Activated CD4-positive, alpha-beta T cell treated with anti-CD3 and anti-CD28 coated beads for 4 hours (primary cell): ENCODE results near the gene MTSS2.

ENCODE experiments used
- DNase-seq, 2 donors: peaks; one replicate each; pipeline ENCODE4 v3.0.0-alpha.2; 2020

Gene MTSS2

GRCh38 chr16:70714581-70715054, 28.8 kb upstream of the MTSS2 start:
- no peak for DNase-seq

- no peak for DNase-seq
These were observed 28.0 kb upstream of the MTSS2 start for GRCh38 chr16:70713824-70714223.

- no peak for DNase-seq
These were observed 27.5 kb upstream of the MTSS2 start for GRCh38 chr16:70713342-70713741.

- no peak for DNase-seq
These were observed 27.1 kb upstream of the MTSS2 start for GRCh38 chr16:70712942-70713341.

- DNase-seq, result no peak
These were observed 26.5 kb upstream of the MTSS2 start for GRCh38 chr16:70712359-70712758.

- no peak for DNase-seq
These were observed 25.6 kb upstream of the MTSS2 start for GRCh38 chr16:70711211-70712031.

- no peak for DNase-seq
These were observed 24.8 kb upstream of the MTSS2 start for GRCh38 chr16:70710422-70711210.

GRCh38 chr16:70709942-70710341, 24.1 kb upstream of the MTSS2 start:
- DNase-seq, result no peak

GRCh38 chr16:70709457-70709856, 23.6 kb upstream of the MTSS2 start:
- no peak for DNase-seq

GRCh38 chr16:70708366-70709246, 22.8 kb upstream of the MTSS2 start:
- no peak for DNase-seq

GRCh38 chr16:70706948-70707465, 21.2 kb upstream of the MTSS2 start:
- DNase-seq, result no peak

- no peak for DNase-seq
These were observed 19.2 kb upstream of the MTSS2 start for GRCh38 chr16:70705056-70705455.

GRCh38 chr16:70704586-70704985, 18.7 kb upstream of the MTSS2 start:
- DNase-seq, result no peak

GRCh38 chr16:70703835-70704381, 18.1 kb upstream of the MTSS2 start:
- no peak for DNase-seq

- DNase-seq, result no peak
These were observed 17.4 kb upstream of the MTSS2 start for GRCh38 chr16:70703041-70703834.

GRCh38 chr16:70702624-70703023, 16.8 kb upstream of the MTSS2 start:
- DNase-seq, result no peak

GRCh38 chr16:70701998-70702397, 16.1 kb upstream of the MTSS2 start:
- DNase-seq, result no peak

GRCh38 chr16:70701596-70701995, 15.7 kb upstream of the MTSS2 start:
- no peak for DNase-seq

GRCh38 chr16:70701036-70701435, 15.2 kb upstream of the MTSS2 start:
- no peak for DNase-seq

GRCh38 chr16:70700101-70701020, 14.5 kb upstream of the MTSS2 start:
- no peak for DNase-seq
